Measurements from ENCODE around the gene HERC4.

Gene HERC4, protein sequence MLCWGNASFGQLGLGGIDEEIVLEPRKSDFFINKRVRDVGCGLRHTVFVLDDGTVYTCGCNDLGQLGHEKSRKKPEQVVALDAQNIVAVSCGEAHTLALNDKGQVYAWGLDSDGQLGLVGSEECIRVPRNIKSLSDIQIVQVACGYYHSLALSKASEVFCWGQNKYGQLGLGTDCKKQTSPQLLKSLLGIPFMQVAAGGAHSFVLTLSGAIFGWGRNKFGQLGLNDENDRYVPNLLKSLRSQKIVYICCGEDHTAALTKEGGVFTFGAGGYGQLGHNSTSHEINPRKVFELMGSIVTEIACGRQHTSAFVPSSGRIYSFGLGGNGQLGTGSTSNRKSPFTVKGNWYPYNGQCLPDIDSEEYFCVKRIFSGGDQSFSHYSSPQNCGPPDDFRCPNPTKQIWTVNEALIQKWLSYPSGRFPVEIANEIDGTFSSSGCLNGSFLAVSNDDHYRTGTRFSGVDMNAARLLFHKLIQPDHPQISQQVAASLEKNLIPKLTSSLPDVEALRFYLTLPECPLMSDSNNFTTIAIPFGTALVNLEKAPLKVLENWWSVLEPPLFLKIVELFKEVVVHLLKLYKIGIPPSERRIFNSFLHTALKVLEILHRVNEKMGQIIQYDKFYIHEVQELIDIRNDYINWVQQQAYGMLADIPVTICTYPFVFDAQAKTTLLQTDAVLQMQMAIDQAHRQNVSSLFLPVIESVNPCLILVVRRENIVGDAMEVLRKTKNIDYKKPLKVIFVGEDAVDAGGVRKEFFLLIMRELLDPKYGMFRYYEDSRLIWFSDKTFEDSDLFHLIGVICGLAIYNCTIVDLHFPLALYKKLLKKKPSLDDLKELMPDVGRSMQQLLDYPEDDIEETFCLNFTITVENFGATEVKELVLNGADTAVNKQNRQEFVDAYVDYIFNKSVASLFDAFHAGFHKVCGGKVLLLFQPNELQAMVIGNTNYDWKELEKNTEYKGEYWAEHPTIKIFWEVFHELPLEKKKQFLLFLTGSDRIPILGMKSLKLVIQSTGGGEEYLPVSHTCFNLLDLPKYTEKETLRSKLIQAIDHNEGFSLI

DNA sequence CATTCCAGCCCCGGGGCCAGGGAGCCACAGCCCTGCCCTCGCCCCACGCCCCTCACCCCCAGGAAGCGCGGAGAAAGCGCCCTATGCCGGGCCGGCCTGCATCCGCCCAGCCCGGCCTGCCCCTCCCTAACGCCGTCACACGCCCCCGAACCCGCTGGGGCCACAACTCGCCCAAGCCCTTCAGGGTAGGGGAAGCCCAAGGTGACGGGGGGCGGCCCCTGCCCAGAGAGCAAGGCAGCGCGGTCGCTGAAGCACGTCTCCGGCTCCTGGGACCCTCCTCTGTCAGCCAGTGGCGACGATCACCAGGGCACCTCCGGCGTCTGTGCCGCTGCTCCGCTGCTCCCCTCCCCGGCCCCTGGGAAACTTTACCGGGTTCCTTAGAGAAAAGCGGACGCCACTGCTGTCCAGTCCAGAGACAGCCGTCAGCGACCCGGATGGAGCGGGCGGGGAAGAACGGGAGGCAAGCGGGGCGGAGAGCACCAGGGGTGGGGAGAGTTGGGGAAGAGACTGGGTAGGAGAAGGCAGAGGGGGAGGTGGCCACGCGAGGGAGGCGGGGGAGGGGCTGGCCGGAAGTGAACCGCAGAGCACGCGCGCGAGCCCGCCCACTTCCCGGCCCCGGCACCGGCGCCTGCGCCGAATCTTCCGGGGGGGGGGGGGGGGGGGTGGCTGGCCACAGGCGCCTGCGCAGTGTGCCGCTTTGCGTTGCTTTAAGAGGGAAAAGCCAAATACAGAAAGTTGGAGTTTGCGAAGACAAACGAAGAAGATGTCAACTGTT lies at the start of gene HERC4:
Gene HERC4 (minus strand): TSS at position 509 of the 775 bp plus-strand sequence. CDS start 2,175 bp downstream, outside the sequence.
- peak; percentile 72 to 84 for DNase-seq

DNA sequence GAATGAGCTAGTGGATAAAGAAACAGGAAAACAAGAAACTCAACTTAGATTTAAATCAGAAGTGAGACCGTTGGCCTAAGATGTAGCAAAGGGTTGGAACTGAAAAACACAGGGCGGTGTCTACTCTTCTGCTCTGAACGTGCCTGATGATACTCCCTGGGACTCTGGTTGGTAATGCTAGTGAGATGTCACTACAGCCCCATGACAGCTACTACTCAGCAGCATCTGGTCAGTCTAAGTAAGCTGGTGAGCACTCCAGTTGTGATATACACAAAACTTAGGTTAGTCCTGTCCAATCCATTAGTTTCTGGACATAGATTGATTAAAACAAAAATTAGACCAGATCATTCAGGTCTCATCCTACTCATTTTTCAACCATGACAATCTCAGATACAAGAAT lies 49.6 kb upstream of the HERC4 start:
- no peak for DNase-seq

DNA sequence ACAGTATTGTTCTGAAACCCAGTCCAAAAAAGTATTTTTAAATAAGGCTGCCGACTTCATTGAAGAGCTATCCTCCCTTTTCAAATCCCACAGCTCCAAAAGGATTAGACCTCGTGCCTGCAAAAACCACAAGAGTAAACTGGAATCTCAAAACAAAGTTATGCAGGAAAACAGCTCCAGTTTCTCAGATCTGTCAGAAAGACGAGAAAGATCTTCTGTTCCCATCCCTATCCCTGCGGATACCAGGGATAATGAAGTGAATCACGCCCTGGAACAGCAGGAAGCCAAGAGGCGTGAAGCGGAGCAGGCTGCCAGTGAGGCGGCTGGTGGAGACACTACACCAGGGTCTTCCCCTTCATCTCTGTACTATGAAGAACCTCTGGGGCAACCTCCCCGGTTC lies 46.8 kb upstream of the HERC4 start:
- no peak for DNase-seq

DNA sequence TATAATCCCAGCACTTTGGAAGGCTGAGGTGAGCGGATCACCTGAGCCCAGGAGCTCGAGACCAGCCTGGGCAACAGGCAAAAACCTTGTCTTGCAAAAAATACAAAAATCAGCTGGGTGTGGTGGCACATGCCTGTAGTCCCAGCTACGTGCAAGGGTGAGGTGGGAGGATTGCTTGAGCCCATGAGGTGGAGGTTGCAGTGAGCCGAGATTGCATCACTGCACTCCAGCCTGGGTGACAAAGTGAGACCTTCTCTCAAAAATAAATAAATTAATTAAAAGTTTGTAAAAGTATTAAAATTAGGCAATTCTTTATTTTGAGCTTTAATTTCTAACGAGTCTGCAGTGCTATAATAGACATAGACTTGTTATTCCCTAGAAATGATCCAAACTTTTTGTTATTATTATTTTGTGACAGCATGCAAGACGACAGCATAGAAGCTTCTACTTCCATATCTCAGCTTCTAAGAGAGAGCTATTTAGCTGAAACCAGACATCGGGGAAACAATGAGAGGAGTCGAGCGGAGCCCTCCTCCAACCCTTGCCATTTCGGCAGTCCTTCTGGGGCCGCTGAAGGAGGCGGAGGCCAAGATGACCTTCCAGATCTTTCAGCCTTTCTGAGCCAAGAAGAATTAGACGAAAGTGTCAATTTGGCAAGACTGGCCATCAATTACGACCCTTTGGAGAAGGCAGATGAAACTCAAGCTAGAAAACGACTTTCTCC lies 46.1 kb upstream of the HERC4 start:
- DNase-seq, result no peak

DNA sequence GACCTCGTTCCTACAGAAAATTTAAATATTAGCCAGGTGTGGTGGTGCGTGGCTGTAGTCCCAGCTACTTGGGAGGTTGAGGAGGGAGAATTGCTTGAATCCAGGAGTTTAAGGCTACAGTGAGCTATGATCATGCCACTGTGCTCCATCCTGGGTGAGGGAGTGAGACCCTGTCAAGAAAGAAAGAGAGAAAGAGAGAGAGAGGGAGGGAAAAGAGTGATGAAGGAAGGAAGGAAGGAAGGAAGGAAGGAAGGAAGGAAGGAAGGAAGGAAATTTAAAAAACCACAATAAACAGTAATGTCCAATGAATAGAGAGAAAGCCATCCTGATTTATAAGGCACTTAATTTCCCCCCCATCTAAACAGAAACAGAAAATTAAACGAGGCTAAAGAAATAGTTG lies 43.6 kb upstream of the HERC4 start:
- DNase-seq, result no peak

DNA sequence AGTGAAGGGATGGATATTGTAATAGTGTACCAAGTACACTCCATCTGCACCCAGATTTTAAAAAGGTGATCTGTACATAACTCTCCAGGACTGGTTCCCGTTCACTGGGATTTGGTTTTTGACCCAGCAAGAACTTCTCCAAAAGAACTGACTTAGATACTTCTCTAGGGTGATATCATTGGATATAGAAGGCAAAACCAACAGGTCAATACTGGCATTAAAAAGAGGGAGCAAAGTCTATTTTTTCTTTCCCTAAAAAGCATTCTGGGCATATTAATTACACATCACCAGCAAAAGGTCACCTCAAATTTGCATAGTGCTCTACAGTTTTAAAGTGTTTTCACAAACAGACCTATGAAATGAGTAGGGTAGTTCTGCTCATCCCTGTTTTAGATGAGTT lies 37.8 kb upstream of the HERC4 start:
- DNase-seq, result no peak

DNA sequence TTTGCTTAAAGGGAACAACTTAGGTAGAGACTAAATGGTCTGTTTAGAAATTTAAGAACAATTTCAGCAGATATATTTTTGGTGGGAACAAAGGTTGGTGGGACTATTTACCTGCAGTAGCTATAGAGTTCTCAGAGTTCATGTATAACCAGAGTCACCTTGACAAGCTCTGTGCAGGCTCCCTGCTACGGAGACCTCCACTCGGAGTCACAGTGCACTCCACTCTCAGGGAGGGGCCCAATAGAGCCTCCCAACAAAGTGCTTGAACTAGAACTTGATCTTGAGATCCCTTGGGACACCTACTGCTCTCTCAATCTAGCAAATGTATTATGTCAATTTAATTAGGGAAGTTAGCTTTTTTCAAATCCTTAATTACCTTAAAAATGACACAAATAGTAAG lies 36.5 kb upstream of the HERC4 start:
- DNase-seq, result no peak

DNA sequence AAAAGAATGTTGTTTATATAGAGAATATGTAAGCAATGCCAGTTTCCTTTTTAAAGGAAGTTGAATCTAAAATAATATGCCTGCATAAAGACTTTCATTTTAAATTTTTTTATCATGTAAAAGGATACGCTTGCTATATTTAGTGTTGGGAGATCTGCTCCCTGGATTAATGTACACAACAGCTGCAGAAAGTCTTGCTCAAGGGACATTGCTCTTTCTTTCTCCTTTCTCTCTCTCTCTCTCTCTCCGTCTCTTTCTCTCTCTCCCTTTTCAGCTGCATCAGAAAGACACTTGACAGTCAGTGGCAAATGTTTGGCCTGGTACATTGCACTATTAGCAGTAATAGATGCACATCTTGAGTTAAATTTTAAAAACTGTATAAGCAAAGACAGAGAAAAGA lies 34.9 kb upstream of the HERC4 start:
- no peak for DNase-seq

DNA sequence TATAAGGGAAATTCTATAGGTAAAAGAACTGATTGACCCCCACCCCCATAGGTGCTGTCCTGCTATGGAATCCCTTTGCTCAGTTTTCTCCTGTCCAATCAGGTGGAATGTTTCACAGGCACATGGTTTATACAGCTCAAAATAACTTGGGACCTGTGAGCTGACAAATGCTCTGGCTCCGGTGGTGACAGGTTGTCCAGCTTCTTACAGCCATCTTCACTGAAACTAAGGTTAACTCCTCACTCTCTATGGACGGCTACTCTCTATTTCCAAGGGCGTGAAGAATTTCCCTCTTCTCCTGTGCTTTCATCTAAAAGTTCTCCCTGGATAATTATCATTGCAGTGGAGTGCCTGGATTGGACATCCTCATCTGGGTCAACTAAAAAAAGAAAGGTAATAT lies 34.2 kb upstream of the HERC4 start, which contains the start of gene MYPN:
Gene MYPN (plus strand): TSS at position 158 of the 400 bp plus-strand sequence. CDS start 11,951 bp downstream, outside the sequence.
- no peak for DNase-seq

DNA sequence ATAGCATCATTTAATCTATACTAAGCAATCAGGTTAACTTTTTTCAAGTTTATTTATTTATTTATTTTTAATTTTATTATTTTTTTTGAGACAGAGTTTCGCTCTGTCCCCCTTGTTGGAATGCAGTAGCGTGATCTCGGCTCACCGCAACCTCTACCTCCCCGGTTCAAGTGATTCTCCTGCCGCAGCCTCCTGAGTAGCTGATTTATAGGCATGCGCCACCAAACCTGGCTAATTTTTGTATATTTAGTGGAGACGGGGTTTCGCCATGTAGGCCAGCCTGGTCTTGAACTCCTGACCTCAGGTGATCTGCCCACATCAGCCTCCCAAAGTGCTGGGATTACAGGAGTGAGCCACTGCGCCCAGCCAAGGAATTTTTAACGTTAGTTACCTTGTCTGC lies 33.6 kb upstream of the HERC4 start:
- DNase-seq, result no peak

DNA sequence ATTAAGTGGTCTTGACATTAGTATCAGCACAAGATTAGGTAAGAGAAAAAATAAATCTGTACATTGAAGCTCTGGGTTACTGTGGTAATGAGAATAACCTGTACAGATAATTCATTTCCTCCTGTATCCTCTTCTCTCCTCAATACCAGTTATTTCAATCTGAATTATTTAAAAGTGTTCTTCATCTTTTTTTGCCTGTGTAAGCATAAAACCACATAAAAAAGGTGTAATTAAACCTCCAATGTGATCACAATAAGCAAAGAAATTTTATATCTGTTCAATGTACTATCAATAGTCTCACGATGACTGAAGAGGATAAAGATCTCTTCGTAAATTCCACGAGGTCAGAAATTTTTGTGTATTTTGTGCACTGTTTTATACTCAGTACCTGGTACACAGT lies 33.0 kb upstream of the HERC4 start:
- no peak for DNase-seq

DNA sequence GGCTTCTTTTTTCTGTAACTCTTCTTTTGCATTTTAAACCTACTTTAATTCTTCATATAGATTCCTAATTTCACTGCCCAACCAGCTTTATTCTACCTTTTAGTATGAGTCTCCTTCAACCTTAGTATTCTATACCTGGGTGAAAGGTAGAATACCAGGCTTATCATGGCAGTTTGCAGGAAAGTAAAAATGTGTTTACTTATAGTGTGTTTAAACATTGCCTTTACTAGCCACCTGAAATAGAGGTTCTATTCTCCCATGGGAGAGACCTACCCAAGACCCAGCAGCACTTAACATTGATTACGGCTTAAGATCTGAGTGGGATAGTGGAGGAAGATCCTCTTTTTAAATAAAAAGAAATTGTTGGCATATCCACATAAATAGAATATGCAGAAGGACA lies 32.6 kb upstream of the HERC4 start:
- no peak for DNase-seq

DNA sequence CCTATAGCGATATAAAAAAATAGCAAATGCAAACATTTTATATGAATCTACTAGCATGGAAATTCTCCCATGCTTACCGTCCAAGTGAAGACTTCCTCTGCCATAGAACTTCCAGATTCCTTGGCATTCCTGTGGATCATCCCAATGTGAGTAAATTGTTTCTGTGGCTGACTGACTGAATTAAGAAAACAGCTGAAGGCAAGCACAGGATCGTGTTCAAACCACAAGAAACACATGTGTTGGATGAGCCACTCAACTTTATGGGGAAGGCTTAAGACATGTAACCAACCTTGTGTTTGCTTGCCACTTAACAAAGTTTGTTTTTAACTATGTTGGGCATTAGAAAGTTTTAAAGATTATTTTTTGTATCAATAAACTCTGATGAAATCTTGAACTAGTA lies 31.6 kb upstream of the HERC4 start:
- DNase-seq, result no peak

DNA sequence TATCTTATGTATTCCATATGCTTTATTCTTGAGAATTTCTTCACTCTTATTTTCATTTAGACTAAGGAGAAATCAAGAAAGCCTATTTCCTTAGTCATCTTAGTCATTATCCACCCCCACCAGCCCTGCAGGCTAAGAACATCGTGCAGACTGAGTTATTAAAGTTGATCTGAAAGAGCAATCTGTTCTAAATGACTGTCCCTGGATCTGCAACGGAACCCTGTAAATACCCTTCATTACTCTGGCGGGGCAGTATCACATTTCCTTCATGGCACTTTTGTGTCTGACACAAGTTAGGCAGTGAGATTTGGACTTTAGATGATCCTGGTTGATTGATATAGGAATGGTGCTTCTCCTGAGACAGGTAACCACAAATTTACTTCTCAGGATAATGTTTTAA lies 30.7 kb upstream of the HERC4 start:
- DNase-seq, result no peak

DNA sequence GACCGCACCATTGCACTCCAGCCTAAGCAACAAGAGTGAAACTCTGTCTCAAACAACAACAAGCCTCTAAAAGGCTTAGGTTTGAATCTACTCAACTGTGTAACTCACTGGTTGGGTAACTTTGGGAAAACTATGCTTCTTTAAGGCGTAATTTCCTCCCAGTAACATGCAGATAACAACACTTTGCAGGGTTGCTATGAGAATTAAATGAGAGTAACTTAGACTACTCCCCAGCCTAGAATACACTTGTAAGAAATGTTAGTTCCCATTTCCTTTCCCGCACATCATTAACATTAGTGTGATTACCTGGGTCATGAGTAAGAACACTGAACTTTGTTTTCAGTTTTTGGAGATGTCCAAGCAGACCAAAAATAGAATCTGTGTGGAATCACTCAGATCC lies 28.8 kb upstream of the HERC4 start:
- DNase-seq, result no peak

DNA sequence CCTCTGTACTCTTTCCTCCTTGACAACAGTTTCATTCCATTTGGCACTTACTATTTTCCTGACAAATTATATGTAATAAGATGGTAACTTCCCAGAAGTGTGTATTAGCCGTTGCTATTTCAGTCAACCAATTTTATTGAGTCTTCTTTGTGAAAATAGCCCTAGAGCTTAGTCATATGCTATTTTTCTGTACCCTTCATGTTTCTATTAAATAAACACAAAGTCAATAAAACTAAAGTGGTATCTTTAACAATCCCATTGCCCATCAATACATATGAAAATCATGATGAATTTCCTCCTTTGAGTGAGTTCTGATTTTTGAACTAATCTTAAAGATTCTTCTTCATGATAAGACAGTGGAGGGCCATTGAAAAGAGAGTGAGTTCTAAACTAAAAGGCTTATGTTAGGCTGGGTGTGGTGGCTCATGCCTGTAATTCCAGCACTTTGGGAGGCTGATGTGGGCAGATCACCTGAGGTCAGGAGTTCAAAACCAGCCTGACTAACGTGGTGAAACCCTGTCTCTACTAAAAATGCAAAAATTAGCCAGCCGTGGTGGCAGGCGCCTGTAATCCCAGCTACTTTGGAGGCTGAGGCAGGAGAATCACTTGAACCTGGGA lies 28.3 kb upstream of the HERC4 start:
- DNase-seq, result no peak

DNA sequence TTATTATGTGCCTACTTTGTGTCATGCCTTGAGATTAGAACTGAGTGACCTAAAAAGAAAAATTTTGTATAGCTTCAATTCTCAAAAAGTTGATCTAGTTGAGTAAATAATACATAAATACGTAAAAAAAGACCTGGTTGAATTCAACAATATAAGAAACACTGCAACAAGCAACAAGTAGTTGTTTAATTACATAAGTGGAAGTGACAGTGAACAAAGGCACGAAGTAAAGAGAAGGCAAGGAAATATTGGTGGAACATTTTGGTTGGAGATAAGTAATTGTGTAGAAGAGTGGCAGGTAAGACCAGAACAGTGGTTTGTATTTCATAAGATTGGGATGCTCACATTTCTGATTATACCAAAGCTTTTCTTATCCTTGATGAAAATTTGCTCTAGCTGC lies 26.0 kb upstream of the HERC4 start:
- no peak for DNase-seq

DNA sequence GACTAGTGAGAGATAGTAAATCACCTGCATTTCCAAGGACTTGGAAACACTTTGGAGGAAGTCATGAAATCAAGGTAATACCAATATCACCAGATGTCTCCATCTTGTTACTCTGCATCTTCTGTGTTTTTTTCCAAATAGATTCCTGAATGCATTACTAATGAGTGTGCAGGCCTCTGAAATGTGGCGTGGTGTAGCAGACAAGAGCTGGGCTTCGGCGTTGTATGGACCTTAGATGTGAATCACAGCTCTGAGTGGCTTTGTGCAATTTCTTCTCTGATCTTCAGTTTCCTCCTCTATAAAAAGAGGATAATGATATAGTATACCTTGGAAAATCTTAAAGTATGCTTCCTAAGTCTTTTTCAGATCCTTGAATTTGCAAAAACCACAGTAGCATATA lies 24.7 kb upstream of the HERC4 start:
- no peak for DNase-seq

DNA sequence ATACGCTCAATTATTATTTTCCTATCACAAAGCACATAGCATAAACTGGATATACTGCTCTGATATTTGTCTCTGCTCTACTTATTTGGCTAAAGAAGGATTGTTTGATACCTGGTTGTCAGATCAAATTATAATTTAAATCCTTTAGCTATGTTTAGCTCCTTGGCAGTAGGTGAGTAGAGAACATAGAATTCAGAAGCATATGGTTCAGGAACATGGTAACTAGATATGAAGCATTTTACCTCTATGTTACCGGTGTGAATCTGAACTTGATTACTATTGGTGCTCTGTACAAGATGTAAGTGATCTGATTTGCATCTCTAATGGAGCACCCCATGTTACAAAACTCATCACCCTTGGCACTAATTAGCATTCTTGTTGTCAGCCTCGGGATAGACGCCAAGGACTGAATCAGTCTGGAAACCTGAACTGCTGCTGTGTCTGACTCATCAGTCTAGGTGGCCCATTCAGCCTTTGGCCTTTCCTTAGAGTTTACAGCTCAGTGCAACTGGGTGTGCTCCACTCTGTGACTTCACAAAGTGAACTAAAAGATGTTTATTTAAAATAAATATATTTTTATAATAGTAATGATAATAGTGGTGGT lies 21.9 kb upstream of the HERC4 start:
- no peak for DNase-seq

DNA sequence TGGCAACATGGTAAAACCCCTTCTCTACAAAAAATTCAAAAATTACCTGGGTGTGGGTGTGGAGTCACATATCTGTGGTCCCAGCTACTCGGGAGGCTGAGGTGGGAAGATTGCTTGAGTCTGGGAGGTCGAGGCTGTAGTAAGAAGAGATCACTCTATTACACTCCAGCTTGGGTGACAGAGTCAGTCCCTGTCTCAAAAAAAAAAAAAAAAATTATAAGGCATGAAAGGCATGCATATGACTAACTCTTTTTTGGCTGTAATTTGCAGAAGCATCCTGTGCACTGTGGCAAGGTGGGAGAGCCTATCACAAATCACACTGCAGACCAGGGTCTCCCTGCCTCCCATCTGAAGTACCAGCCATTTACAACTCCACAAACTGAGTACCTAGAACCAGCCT lies 20.1 kb upstream of the HERC4 start:
- no peak for DNase-seq

DNA sequence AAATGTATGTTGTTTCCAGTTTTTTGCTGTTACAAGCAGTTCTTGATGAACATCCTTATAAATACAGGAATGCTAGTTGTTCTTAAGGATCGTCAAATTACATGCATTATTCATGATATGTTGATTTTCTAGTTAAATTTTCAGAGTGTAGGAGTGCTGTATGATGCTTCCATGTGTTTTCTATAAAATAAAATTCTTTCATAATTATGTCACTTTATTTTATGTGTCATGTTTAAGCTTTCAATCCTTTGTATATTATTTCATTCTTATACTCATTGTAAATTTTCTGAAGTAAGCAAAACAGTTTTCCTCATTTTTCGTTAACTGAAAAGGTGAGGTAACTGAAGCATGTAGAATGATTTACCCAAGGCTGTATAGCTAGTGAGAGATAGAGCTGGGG lies 17.4 kb upstream of the HERC4 start:
- DNase-seq, result no peak
